Keratinocyte (primary cell): ENCODE results near the gene DDX42. TPM values are rescaled to one million over a fixed set of nuclear protein-coding genes. Genes with fewer than 3 reads are reported as not detected.

Experiments
- DNase-seq: peaks from one replicate; pipeline ENCODE4 v3.0.0-alpha.2; 2011; ENCODE audit warnings: low read depth, missing footprints, low spot score
- FAIRE-seq: peaks from 2 replicates; lab custom pipeline; 2011; peaks lifted over from hg19 to GRCh38; lab: Jason Lieb, UNC
- H2AFZ ChIP-seq: 2 replicates; pipeline ENCODE4 v1.6.0; 2012; ENCODE audit warnings: low read length, control low read depth, inconsistent platforms; ENCODE audit not compliant: control insufficient read depth
- H3K27ac ChIP-seq: 2 replicates; pipeline ENCODE4 v1.5.1; 2011; ENCODE audit warnings: low read length; ENCODE audit not compliant: control insufficient read depth, insufficient read depth
- H3K27me3 ChIP-seq: 3 replicates; pipeline ENCODE4 v1.6.0; 2011; ENCODE audit warnings: low read length; ENCODE audit not compliant: control insufficient read depth, insufficient read depth; ENCODE audit errors: extremely low read depth
- H3K36me3 ChIP-seq, 2 experiments: 2 replicates in 1 of 2; 3 replicates in 1 of 2; pipeline ENCODE4 v1.5.1; 2011; ENCODE audit warnings: low read length in 2 of 2, mild to moderate bottlenecking in 1 of 2; ENCODE audit not compliant: control insufficient read depth in 2 of 2, insufficient read depth in 2 of 2; ENCODE audit errors: extremely low read depth in 1 of 2
- H3K4me1 ChIP-seq: 3 replicates; pipeline ENCODE4 v1.5.1; 2011; ENCODE audit warnings: low read length; ENCODE audit not compliant: control insufficient read depth, insufficient read depth; ENCODE audit errors: extremely low read depth
- H3K4me2 ChIP-seq: 3 replicates; pipeline ENCODE4 v1.6.0; 2011; ENCODE audit warnings: low read depth, low read length; ENCODE audit not compliant: control insufficient read depth, insufficient read depth; ENCODE audit errors: extremely low read depth
- H3K4me3 ChIP-seq, 3 experiments: fragments of 200-600 bp in 1 of 3; sonication (generic) in 1 of 3; 2 replicates in 2 of 3; 3 replicates in 1 of 3; pipeline ENCODE4 v1.5.1; 2011 to 2016; ENCODE audit warnings: low read length in 3 of 3, mild to moderate bottlenecking in 3 of 3, control low read depth in 2 of 3, inconsistent platforms in 1 of 3, low read depth in 1 of 3, mixed read lengths in 1 of 3, mixed run types in 1 of 3, moderate library complexity in 1 of 3; ENCODE audit not compliant: control insufficient read depth in 2 of 3, insufficient read depth in 2 of 3; ENCODE audit errors: extremely low read depth in 1 of 3
- H3K79me2 ChIP-seq: 2 replicates; pipeline ENCODE4 v1.6.0; 2012; ENCODE audit warnings: low read length; ENCODE audit not compliant: control insufficient read depth, insufficient read depth
- H3K9ac ChIP-seq: 3 replicates; pipeline ENCODE4 v1.6.0; 2011; ENCODE audit warnings: low read length; ENCODE audit not compliant: control insufficient read depth, insufficient read depth; ENCODE audit errors: extremely low read depth
- H3K9me1 ChIP-seq: 3 replicates; pipeline ENCODE4 v1.6.0; 2011; ENCODE audit warnings: low read length; ENCODE audit not compliant: control insufficient read depth, insufficient read depth; ENCODE audit errors: extremely low read depth
- H3K9me3 ChIP-seq: 2 replicates; pipeline ENCODE4 v1.5.1; 2012; ENCODE audit warnings: low read depth, low read length; ENCODE audit not compliant: control insufficient read depth
- H4K20me1 ChIP-seq: 3 replicates; pipeline ENCODE4 v1.6.0; 2011; ENCODE audit warnings: low read length; ENCODE audit not compliant: control insufficient read depth, insufficient read depth; ENCODE audit errors: extremely low read depth
- EZH2 ChIP-seq: IDR thresholded peaks from one replicate; pipeline ENCODE4 v1.6.1; 2012; ENCODE audit warnings: inconsistent platforms, mild to moderate bottlenecking, low read length, moderate library complexity
- dilution Hi-C: fragments of 300-500 bp; cut with MboI; formaldehyde crosslinking; loops from one replicate; pipeline ENCODE4 v1.7.0; 2020; ENCODE audit warnings: low sequenced_read_pairs; ENCODE audit not compliant: extremely low pct_ligation_motif_present
- polyA plus RNA-seq, 5 experiments: library from polyadenylated mRNA; depleted of rRNA in 3 of 5; stranded (reverse) in 3 of 5; stranded (forward) in 1 of 5; unstranded in 1 of 5; fragments of >200 nt; gene quantifications; 1 replicate in 1 of 5; 2 replicates in 3 of 5; 3 replicates in 1 of 5; pipeline versions ENCODE4 v1.2.1 to v1.2.3, GENCODE V29; 2011 to 2012; ENCODE audit warnings: missing spikeins in 2 of 5, low read depth in 1 of 5, low replicate concordance in 1 of 5
- TF ChIP-seq, protein P1 (sequence below), 3 experiments: IDR thresholded peaks in 1 of 3; conservative IDR thresholded peaks in 1 of 3; optimal IDR thresholded peaks in 1 of 3; 2 replicates in 2 of 3; 3 replicates in 1 of 3; pipeline versions ENCODE3 to v1.5.1; 2011; ENCODE audit warnings: low read length in 3 of 3, mild to moderate bottlenecking in 3 of 3, moderate library complexity in 2 of 3, control low read depth in 1 of 3, inconsistent platforms in 1 of 3; ENCODE audit not compliant: insufficient read depth in 2 of 3; ENCODE audit errors: extremely low read depth in 1 of 3

Gene DDX42
- polyA plus RNA-seq, 1 donor (not counting 4 experiments of a cell fraction or from before 2014, with no cell fraction given), result 116 TPM

DNA sequence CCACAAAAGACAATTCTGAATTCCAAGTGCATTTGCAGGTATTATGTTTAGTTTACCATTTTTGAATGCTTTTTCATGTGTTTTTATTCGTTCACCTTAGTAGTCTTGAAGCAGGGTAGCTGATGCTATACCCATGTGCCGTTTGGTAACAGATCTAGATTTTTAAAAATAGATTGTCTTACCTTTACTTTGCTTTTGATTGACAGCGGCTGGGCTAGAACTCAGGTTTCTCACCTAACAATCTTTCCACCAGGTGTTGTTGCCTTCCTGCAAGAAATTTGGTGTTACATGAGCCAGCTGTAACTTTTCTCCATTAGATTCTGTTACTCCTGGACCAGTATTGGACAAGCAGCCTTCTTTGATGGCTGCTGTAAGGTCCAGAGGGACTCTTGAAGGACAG, 55.0 kb downstream of the DDX42 start:
- H3K4me1 ChIP-seq, result peaks cover 19% of the 10 kb centered on the region
- dilution Hi-C loops, result no loop called here
- no peak for TF ChIP-seq EZH2
- TF ChIP-seq, protein P1, sequence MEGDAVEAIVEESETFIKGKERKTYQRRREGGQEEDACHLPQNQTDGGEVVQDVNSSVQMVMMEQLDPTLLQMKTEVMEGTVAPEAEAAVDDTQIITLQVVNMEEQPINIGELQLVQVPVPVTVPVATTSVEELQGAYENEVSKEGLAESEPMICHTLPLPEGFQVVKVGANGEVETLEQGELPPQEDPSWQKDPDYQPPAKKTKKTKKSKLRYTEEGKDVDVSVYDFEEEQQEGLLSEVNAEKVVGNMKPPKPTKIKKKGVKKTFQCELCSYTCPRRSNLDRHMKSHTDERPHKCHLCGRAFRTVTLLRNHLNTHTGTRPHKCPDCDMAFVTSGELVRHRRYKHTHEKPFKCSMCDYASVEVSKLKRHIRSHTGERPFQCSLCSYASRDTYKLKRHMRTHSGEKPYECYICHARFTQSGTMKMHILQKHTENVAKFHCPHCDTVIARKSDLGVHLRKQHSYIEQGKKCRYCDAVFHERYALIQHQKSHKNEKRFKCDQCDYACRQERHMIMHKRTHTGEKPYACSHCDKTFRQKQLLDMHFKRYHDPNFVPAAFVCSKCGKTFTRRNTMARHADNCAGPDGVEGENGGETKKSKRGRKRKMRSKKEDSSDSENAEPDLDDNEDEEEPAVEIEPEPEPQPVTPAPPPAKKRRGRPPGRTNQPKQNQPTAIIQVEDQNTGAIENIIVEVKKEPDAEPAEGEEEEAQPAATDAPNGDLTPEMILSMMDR (optimal IDR thresholded peaks at IDR 0.05 in 1 of 3, IDR thresholded peaks at IDR 0.05 in 1 of 3, conservative IDR thresholded peaks at IDR 0.05 in 1 of 3; ENCODE audit: extremely low read depth in 1 of 3, insufficient read depth in 2 of 3, low read length in 3 of 3), result no peak
- FAIRE-seq, result no peak
- H3K27ac ChIP-seq, result no peak overlapping the region
- H4K20me1 ChIP-seq, result no peaks in the 10 kb centered on the region
- H3K79me2 ChIP-seq, result peaks cover 56% of the 10 kb centered on the region
- H2AFZ ChIP-seq, result no peak overlapping the region
- peaks cover 56 to 62% of the 10 kb centered on the region in 2 experiments for H3K36me3 ChIP-seq
- no peaks in the 10 kb centered on the region for H3K9me1 ChIP-seq
- no peaks in the 10 kb centered on the region for H3K9me3 ChIP-seq
- DNase-seq, result no peak
- peak overlapping the region; percentile 97 for H3K4me2 ChIP-seq
- no peak overlapping the region for H3K9ac ChIP-seq
- no peak overlapping the region for H3K4me3 ChIP-seq
- no peaks in the 10 kb centered on the region for H3K27me3 ChIP-seq

DNA sequence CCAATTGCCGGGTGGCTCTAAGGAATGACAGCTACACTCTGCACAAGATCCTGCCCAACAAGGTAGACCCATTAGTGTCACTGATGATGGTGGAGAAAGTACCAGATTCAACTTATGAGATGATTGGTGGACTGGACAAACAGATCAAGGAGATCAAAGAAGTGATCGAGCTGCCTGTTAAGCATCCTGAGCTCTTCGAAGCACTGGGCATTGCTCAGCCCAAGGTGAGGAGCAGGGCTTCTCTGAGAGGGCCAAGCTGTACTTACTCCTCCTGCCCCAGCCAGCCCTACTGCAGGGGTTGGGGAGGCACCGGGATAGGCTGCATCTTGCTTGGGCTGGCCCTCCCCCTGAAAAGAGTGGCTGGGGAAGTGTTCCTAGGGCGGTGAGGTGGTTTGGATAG, 56.3 kb downstream of the DDX42 start:
- Histone ChIP-seq H3K9me1 (no peaks in the 10 kb centered on the region), H4K20me1 (peaks cover 5% of the 10 kb centered on the region), H3K79me2 (peaks cover 46% of the 10 kb centered on the region), H3K27ac (no peak overlapping the region), H3K4me3 (no peak overlapping the region), H3K4me2 (no peak overlapping the region), H3K27me3 (no peaks in the 10 kb centered on the region), H3K4me1 (peaks cover 31% of the 10 kb centered on the region), H2AFZ (no peak overlapping the region), H3K9me3 (no peaks in the 10 kb centered on the region), H3K9ac (no peak overlapping the region), H3K36me3 (peaks cover 51 to 58% of the 10 kb centered on the region in 2 experiments)
- no peak for FAIRE-seq
- TF ChIP-seq, protein P1 (optimal IDR thresholded peaks at IDR 0.05 in 1 of 3, IDR thresholded peaks at IDR 0.05 in 1 of 3, conservative IDR thresholded peaks at IDR 0.05 in 1 of 3; ENCODE audit: extremely low read depth in 1 of 3, insufficient read depth in 2 of 3, low read length in 3 of 3), result no peak
- TF ChIP-seq EZH2, result no peak
- dilution Hi-C loops, result no loop called here
- no peak for DNase-seq
